HG02759 (cell line): ENCODE data around the gene KRTAP10-2.
"Not testable (repeated sequence)": the region's sequence is repeated elsewhere in the genome, so short reads cannot be mapped to it uniquely, and the experiment has no call there.

Source experiments
- ATAC-seq: cut with Tn5 transposase; IDR thresholded peaks from one replicate; pipeline ENCODE4 v1.9.1; 2021; ENCODE audit warnings: mild to moderate bottlenecking, moderate library complexity; ENCODE audit not compliant: unreplicated experiment

The KRTAP10-2 gene

GRCh38 chr21:44503006-44503889 lies 48.1 kb downstream of the KRTAP10-2 start:
- not testable (repeated sequence) for ATAC-seq

- no peak for ATAC-seq
These were observed 48.9 kb downstream of the KRTAP10-2 start for GRCh38 chr21:44502171-44502958.
